HEK293T (cell line): Measurements from ENCODE around the gene NELFB.

Experiments
- CTCF ChIA-PET: fragments of 350-600 bp; formaldehyde crosslinking; extraction: SDS; loops from one replicate; lab custom pipeline; 2021; ENCODE audit warnings: antibody characterized with exemption, inconsistent platforms; lab: Yijun Ruan, JAX
- POLR2A ChIA-PET: fragments of 350-600 bp; formaldehyde crosslinking; extraction: SDS; loops from one replicate; lab custom pipeline; 2020; ENCODE audit warnings: antibody characterized with exemption, inconsistent platforms; lab: Yijun Ruan, JAX
- DNase-seq: peaks from one replicate; pipeline ENCODE4 v3.0.0; 2012; ENCODE audit warnings: mixed read lengths; ENCODE audit errors: extremely low spot score
- ARNT ChIP-seq: fragments of 450-650 bp; IDR thresholded peaks from 2 replicates; pipeline ENCODE4 v1.6.1; 2017; ENCODE audit warnings: mild to moderate bottlenecking
- BHLHE40 ChIP-seq: fragments of 450-650 bp; IDR thresholded peaks from 2 replicates; pipeline ENCODE4 v1.6.1; 2016; ENCODE audit warnings: mild to moderate bottlenecking, moderate library complexity, borderline replicate concordance
- CTBP1 ChIP-seq: fragments of 450-650 bp; IDR thresholded peaks from 2 replicates; pipeline ENCODE4 v1.6.1; 2016; ENCODE audit warnings: borderline replicate concordance
- ELF4 ChIP-seq: fragments of 450-650 bp; IDR thresholded peaks from 2 replicates; pipeline ENCODE4 v1.6.1; 2017; ENCODE audit warnings: antibody characterized with exemption
- FOXA1 ChIP-seq: fragments of 450-650 bp; IDR thresholded peaks from 2 replicates; pipeline ENCODE4 v1.6.1; 2016; ENCODE audit warnings: mild to moderate bottlenecking
- FOXK2 ChIP-seq: fragments of 450-650 bp; IDR thresholded peaks from 2 replicates; pipeline ENCODE4 v1.6.1; 2016; ENCODE audit warnings: mild to moderate bottlenecking
- FOXM1 ChIP-seq: fragments of 450-650 bp; IDR thresholded peaks from 2 replicates; pipeline ENCODE4 v1.6.1; 2017; ENCODE audit warnings: mild to moderate bottlenecking, borderline replicate concordance
- HDGF ChIP-seq: fragments of 450-650 bp; IDR thresholded peaks from 2 replicates; pipeline ENCODE4 v1.6.1; 2017; ENCODE audit warnings: antibody characterized with exemption, borderline replicate concordance
- L3MBTL2 ChIP-seq: fragments of 450-650 bp; conservative IDR thresholded peaks from 2 replicates; pipeline ENCODE4 v1.6.1; 2016; ENCODE audit warnings: mild to moderate bottlenecking
- LEF1 ChIP-seq: fragments of 450-650 bp; IDR thresholded peaks from 2 replicates; pipeline ENCODE4 v1.6.1; 2017; ENCODE audit warnings: mild to moderate bottlenecking, borderline replicate concordance
- NFRKB ChIP-seq: fragments of 450-650 bp; IDR thresholded peaks from 2 replicates; pipeline ENCODE4 v1.6.1; 2016; ENCODE audit warnings: mild to moderate bottlenecking, moderate library complexity
- PKNOX1 ChIP-seq: fragments of 450-650 bp; IDR thresholded peaks from 2 replicates; pipeline ENCODE4 v1.6.1; 2016
- SP1 ChIP-seq: fragments of 450-650 bp; IDR thresholded peaks from 2 replicates; pipeline ENCODE4 v1.6.1; 2017
- SUZ12 ChIP-seq: fragments of 450-650 bp; IDR thresholded peaks from 2 replicates; pipeline ENCODE4 v1.6.1; 2016; ENCODE audit warnings: mild to moderate bottlenecking
- TARDBP ChIP-seq: fragments of 450-650 bp; IDR thresholded peaks from 2 replicates; pipeline ENCODE4 v1.6.1; 2016
- ZNF384 ChIP-seq: fragments of 450-650 bp; IDR thresholded peaks from 2 replicates; pipeline ENCODE4 v1.6.1; 2016

Gene NELFB

DNA sequence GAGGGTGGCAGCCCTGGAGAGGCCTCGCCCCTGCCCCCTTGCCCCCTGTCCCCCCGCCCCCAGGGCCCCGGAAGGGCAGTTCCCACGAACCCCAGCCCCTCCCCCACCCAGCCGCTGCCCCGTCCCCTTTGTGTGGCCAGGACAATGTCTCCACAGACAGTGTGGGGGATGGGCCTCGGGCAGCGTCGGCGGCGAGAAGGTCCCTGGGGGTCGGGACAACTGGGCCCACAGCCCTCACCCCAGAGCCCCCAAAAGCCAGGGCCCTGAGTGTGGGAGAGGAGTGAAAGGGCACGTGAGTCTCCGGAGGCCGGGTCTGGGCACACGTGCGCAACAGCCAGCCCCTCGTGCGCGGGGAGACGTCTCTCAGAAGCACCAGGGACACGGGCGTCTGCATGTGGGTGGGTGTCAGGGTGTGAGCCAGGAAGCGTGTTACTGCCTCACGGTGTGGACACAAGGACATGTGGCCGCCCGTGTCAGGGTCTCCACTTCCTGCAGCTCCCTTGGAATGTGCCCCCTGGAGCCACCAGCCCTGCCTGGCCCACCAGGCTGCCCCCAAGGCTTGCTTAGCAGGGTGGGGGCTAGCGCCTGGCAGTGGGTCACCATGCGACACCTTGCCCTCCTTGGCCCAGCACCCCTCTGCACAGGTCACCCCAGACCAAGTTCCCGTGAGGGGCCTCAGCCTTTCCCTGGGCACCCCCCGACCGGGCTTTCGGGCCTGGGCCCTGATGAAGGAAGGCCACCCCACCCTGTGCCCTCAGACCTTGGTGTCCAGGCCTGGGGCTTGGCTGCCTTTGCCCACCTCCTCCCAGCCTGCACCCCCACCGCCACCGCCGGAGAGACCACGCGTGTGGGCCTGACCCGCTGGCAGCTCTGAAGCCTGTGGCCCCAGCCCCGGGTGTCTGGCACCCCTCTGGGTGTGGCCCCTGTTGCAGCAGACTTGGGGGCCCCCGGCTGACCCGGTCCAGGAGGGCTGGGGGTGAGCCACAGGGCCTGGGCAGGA lies 59.7 kb downstream of the NELFB start:
- POLR2A ChIA-PET, result no interaction called here
- CTCF ChIA-PET, result no interaction called here
- no peak for DNase-seq
- TF ChIP-seq ELF4 (no peak), NFRKB (no peak), TARDBP (no peak), FOXK2 (no peak), CTBP1 (no peak), HDGF (no peak), ARNT (no peak), FOXA1 (no peak), ZNF384 (no peak), SP1 (no peak), PKNOX1 (no peak), L3MBTL2 (no peak)

GRCh38 chr9:137315581-137316011 lies 60.5 kb downstream of the NELFB start:
- TF ChIP-seq ELF4 (no peak), FOXA1 (no peak), ARNT (no peak), BHLHE40 (no peak), SUZ12 (no peak), FOXM1 (no peak), FOXK2 (no peak), NFRKB (no peak)
- ChIA-PET POLR2A (no interaction called here), CTCF (no interaction called here)
- DNase-seq, result no peak

- ChIA-PET CTCF (no interaction called here), POLR2A (interaction anchor here (0.9 to 1.3 kb wide), 2 partner anchors 14 to 15 kb away, joined by 3 read pairs; partner anchors contain the start of gene NRARP)
- DNase-seq, result no peak
- TF ChIP-seq HDGF (no peak), ELF4 (no peak), BHLHE40 (no peak), FOXM1 (no peak), SUZ12 (no peak), PKNOX1 (no peak), FOXA1 (no peak), TARDBP (no peak), SP1 (no peak), CTBP1 (no peak), ZNF384 (no peak)
These were observed 61.2 kb downstream of the NELFB start for GRCh38 chr9:137316012-137316981.

DNA sequence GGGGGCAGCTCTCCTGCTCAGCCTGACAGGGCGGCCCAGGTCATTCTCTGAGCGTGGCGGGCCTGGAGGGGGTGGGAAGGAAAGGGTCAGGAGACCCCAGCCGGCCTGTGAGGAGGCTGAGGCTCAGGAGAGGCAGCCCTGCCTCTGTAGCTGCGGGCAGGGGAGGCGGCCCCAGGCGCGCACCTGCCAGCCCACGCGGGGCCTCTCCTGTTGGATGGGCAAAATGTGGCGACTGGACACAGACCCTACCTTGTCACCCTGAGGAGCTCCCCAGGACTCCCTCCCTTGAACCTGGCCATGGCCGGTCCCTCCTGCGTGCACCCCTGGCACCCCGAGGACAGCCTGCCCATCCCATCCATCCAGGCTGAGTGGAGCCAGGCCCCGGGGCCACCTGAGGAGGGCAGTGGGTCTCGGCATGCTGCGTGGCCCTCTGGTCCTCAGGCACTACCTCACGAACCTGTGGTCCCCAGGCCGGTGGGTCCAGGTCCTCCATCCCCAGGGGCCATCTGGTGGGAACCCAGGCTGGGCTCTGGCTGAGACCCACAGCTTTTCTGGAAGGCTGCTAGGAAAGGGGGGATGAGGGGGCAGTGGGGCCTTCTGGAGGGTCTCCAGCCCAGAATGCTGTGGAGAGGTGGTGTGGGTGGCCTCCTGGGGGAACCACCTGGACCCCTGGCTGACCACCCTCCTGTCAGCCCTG lies 62.0 kb downstream of the NELFB start:
- CTCF ChIA-PET, result no interaction called here
- POLR2A ChIA-PET, result interaction anchor here (0.9 to 1.3 kb wide), 2 partner anchors 15 to 16 kb away, joined by 3 read pairs; partner anchors contain the start of gene NRARP
- TF ChIP-seq FOXA1, result no peak
- TF ChIP-seq PKNOX1, result no peak
- no peak for TF ChIP-seq FOXM1
- TF ChIP-seq LEF1, result no peak
- DNase-seq, result no peak

DNA sequence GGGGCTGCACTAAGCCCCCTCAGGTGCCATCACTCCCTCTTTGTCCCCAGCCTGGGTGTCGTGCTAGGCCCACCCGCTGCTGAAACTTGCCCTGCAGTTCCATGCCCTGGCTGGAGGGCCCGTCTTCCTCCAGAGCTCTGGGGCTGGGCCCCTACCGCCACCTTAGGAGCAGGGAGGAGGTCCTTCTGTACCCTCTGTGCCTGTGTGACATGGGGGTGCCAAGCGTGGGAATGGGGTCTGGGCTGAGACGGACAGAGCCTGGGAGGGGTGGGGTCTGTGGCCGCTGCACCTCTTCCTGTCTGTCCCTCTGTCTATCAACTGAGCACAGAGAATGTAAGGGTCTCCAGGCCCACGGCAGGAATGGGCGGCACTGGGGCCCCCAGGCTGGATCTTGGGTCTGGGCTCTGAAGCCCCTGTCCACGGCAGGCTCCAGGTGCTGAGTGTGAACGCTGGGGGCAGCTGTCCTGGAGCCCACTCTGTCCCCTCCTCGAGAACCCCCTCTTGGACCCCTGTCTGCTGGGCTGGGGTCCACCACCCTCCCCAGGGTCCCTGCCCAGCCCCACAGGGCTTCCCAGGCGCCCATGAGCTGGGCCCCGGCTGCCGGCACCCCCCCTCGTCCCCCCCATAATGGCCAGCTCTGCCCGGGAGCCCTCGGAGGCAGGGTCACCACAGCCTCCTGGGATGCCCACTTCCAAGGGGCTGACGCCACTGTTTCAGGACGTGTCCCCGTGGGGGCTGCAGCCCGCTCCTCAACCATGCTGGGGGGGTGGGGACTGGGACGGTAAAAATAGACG lies 62.8 kb downstream of the NELFB start:
- TF ChIP-seq ARNT, result no peak
- no peak for TF ChIP-seq ELF4
- TF ChIP-seq FOXK2, result no peak
- no peak for TF ChIP-seq FOXM1
- TF ChIP-seq ZNF384, result no peak
- TF ChIP-seq HDGF, result no peak
- TF ChIP-seq L3MBTL2, result no peak
- no peak for TF ChIP-seq PKNOX1
- TF ChIP-seq SUZ12, result no peak
- TF ChIP-seq SP1, result no peak
- TF ChIP-seq CTBP1, result no peak
- POLR2A ChIA-PET, result interaction anchor here (1.3 kb wide), 1 partner anchor 17 kb away, joined by 3 read pairs; no protein-coding TSS in a partner anchor
- no peak for DNase-seq
- CTCF ChIA-PET, result no interaction called here
